Suprapubic skin (tissue), 4 donors: ENCODE measurements around the gene MINK1.

Experiments used
- CTCF ChIP-seq, 2 donors: fragments of 200-600 bp in 1 of 2; fragments of 450-650 bp in 1 of 2; sonication (generic) in 1 of 2; IDR thresholded peaks; one replicate each; pipeline ENCODE4 v1.5.1; 2016 to 2019; ENCODE audit warnings: antibody characterized with exemption in 2 of 2, mild to moderate bottlenecking in 1 of 2, moderate library complexity in 1 of 2
- POLR2A ChIP-seq, 2 donors: fragments of 450-650 bp; IDR thresholded peaks; one replicate each; pipeline ENCODE4 v1.6.1; 2017; ENCODE audit warnings: antibody characterized with exemption in 2 of 2, mild to moderate bottlenecking in 2 of 2, moderate library complexity in 2 of 2
- POLR2AphosphoS5 ChIP-seq, 3 donors: sonication (generic); formaldehyde crosslinking; IDR thresholded peaks; one replicate each; pipeline ENCODE4 v1.6.1; 2017; ENCODE audit warnings: antibody characterized with exemption in 3 of 3

- TF ChIP-seq POLR2A (IDR thresholded peaks at IDR 0.05) (no peak), CTCF (IDR thresholded peaks at IDR 0.05) (no peak), POLR2AphosphoS5 (IDR thresholded peaks at IDR 0.05) (no peak)
Observed at GRCh38 chr17:4795168-4795567, 38.0 kb upstream of the MINK1 start.
